SU-DHL-6 (cell line): ENCODE data around the gene PITPNC1.
"Not testable (repeated sequence)": the region's sequence is repeated elsewhere in the genome, so short reads cannot be mapped to it uniquely, and the experiment has no call there.

Experiments
- H2AFZ ChIP-seq: fragments of 200-600 bp; sonication (generic); 2 replicates; pipeline ENCODE4 v1.6.1; 2014; ENCODE audit warnings: low read depth, mild to moderate bottlenecking, moderate library complexity, mixed read lengths, antibody characterized with exemption, low read length; ENCODE audit not compliant: severe bottlenecking
- H3F3A ChIP-seq: fragments of 200-600 bp; shearing (Covaris generic); 2 replicates; pipeline ENCODE4 v1.6.0; 2016; ENCODE audit warnings: antibody characterized with exemption, mild to moderate bottlenecking; ENCODE audit not compliant: insufficient read depth
- H3K27ac ChIP-seq: fragments of 200-600 bp; sonication (generic); 2 replicates; pipeline ENCODE4 v1.5.1; 2016; ENCODE audit warnings: low read depth, mild to moderate bottlenecking, low read length, moderate library complexity, mixed read lengths
- H3K27me3 ChIP-seq: fragments of 200-600 bp; sonication (generic), shearing (Covaris generic); 2 replicates; pipeline ENCODE4 v1.6.0; 2014; ENCODE audit warnings: mild to moderate bottlenecking, low read length
- H3K36me3 ChIP-seq: fragments of 200-600 bp; sonication (generic); 2 replicates; pipeline ENCODE4 v1.6.1; 2014; ENCODE audit warnings: mild to moderate bottlenecking, low read length, mixed read lengths
- H3K4me2 ChIP-seq: fragments of 300-600, 200-600 bp; shearing (Covaris generic), sonication (generic); 2 replicates; pipeline ENCODE4 v1.6.0; 2014; ENCODE audit warnings: low read length, low read depth, mild to moderate bottlenecking; ENCODE audit not compliant: poor library complexity, severe bottlenecking
- H3K4me3 ChIP-seq: fragments of 200-600 bp; sonication (generic); 2 replicates; pipeline ENCODE4 v1.5.1; 2014; ENCODE audit warnings: antibody characterized with exemption, low read length, mild to moderate bottlenecking, mixed read lengths; ENCODE audit not compliant: insufficient read depth, poor library complexity, severe bottlenecking
- H3K79me2 ChIP-seq: fragments of 200-600 bp; sonication (generic); 2 replicates; pipeline ENCODE4 v1.6.1; 2014; ENCODE audit warnings: mild to moderate bottlenecking, low read length, moderate library complexity; ENCODE audit not compliant: insufficient read depth
- H3K9ac ChIP-seq: fragments of 200-600 bp; sonication (generic); 2 replicates; pipeline ENCODE4 v1.7.0; 2014; ENCODE audit warnings: mild to moderate bottlenecking, low read length
- H3K9me2 ChIP-seq: fragments of 200-600 bp; sonication (generic); replicated peaks from 2 replicates; pipeline ENCODE4 v1.6.1; 2014; ENCODE audit warnings: low read length; ENCODE audit not compliant: insufficient read depth
- H3K9me3 ChIP-seq: fragments of 200-600 bp; sonication (generic); 2 replicates; pipeline ENCODE4 v1.6.1; 2014; ENCODE audit warnings: low read length, mixed read lengths; ENCODE audit not compliant: insufficient read depth
- H4K20me1 ChIP-seq: fragments of 200-600 bp; sonication (generic); 2 replicates; pipeline ENCODE4 v1.6.1; 2014; ENCODE audit warnings: low read depth, mild to moderate bottlenecking, antibody characterized with exemption, low read length, moderate library complexity, mixed read lengths
- EZH2phosphoT487 ChIP-seq: fragments of 200-600 bp; sonication (generic), shearing (Covaris generic); conservative IDR thresholded peaks from 2 replicates; pipeline ENCODE4 v1.6.1; 2018; ENCODE audit warnings: mild to moderate bottlenecking, antibody characterized with exemption, low read length, moderate library complexity, mixed read lengths
- TF ChIP-seq, protein P1 (sequence below): fragments of 200-600 bp; sonication (generic); IDR thresholded peaks from one replicate; pipeline ENCODE4 v1.5.1; 2017; ENCODE audit warnings: antibody characterized with exemption, mild to moderate bottlenecking, low read length, moderate library complexity; ENCODE audit not compliant: insufficient read depth, poor library complexity, severe bottlenecking

Gene PITPNC1

DNA sequence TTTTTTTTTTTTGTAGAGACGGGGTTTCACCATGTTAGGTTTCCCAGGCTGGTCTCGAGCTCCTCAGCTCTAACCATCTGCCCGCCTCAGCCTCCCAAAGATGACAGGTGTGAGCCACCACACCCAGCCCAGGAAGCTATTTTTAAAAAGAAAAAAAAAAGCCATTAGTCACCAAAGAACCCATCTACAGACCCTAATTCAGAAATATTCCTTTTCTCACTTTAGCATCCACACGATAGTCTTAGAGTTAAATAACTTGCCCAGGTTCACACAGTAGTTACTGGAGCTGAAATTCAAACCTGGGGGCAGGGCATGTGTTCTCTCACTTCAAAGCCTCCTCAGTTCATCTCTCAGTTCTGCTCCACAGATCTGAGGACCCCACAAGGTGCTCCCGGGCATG, 270.4 kb downstream of the PITPNC1 start:
- no peak overlapping the region for H3K4me2 ChIP-seq
- TF ChIP-seq, protein P1, sequence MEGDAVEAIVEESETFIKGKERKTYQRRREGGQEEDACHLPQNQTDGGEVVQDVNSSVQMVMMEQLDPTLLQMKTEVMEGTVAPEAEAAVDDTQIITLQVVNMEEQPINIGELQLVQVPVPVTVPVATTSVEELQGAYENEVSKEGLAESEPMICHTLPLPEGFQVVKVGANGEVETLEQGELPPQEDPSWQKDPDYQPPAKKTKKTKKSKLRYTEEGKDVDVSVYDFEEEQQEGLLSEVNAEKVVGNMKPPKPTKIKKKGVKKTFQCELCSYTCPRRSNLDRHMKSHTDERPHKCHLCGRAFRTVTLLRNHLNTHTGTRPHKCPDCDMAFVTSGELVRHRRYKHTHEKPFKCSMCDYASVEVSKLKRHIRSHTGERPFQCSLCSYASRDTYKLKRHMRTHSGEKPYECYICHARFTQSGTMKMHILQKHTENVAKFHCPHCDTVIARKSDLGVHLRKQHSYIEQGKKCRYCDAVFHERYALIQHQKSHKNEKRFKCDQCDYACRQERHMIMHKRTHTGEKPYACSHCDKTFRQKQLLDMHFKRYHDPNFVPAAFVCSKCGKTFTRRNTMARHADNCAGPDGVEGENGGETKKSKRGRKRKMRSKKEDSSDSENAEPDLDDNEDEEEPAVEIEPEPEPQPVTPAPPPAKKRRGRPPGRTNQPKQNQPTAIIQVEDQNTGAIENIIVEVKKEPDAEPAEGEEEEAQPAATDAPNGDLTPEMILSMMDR: no peak
- TF ChIP-seq EZH2phosphoT487: no peak

GRCh38 chr17:67648032-67648905, 271.2 kb downstream of the PITPNC1 start:
- no peaks in the 10 kb centered on the region for H3K9me3 ChIP-seq
- H3F3A ChIP-seq: no peaks in the 10 kb centered on the region
- H2AFZ ChIP-seq: no peak overlapping the region
- no peak overlapping the region for H3K4me2 ChIP-seq
- H3K27ac ChIP-seq: no peak overlapping the region
- H3K9me2 ChIP-seq: no peaks in the 10 kb centered on the region
- H3K27me3 ChIP-seq: no peaks in the 10 kb centered on the region
- no peak overlapping the region for H3K4me3 ChIP-seq
- H3K9ac ChIP-seq: no peak overlapping the region
- TF ChIP-seq, protein P1: no peak
- TF ChIP-seq EZH2phosphoT487: no peak
- H3K36me3 ChIP-seq: no peaks in the 10 kb centered on the region
- no peaks in the 10 kb centered on the region for H3K79me2 ChIP-seq
- H4K20me1 ChIP-seq: no peaks in the 10 kb centered on the region

More for the DNA sequence above, 270.4 kb downstream of the PITPNC1 start:
- Histone ChIP-seq H3K9ac (no peak overlapping the region), H3K36me3 (no peaks in the 10 kb centered on the region), H3K9me2 (no peaks in the 10 kb centered on the region), H2AFZ (no peak overlapping the region), H4K20me1 (no peaks in the 10 kb centered on the region), H3K27me3 (no peaks in the 10 kb centered on the region), H3K4me3 (no peak overlapping the region), H3K79me2 (no peaks in the 10 kb centered on the region), H3F3A (no peaks in the 10 kb centered on the region), H3K9me3 (no peaks in the 10 kb centered on the region), H3K27ac (no peak overlapping the region)

DNA sequence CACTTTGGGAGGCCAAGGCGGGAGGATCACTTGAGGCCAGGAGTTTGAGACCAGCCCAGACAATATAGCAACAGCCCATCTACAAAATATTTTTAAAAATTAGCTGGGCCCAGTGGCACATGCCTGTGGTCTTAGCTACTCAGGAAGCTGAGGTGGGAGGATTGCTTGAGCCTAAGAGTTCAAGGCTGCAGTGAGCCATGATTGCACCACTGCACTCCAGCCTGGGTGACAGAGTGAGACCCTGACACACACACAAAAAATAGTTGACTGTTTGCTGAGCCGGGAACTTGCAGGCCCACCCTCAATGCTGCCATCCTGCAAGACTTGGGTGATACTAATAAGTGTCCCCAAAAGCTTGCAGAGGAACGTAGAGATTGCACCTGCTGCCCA, 271.8 kb downstream of the PITPNC1 start:
- not testable (repeated sequence) for H3K4me2 ChIP-seq, H4K20me1 ChIP-seq, H3K9me2 ChIP-seq, H3K4me3 ChIP-seq, H3K27me3 ChIP-seq, H3K36me3 ChIP-seq, H3K27ac ChIP-seq, H3K9ac ChIP-seq, H3K9me3 ChIP-seq, H3F3A ChIP-seq, H2AFZ ChIP-seq, H3K79me2 ChIP-seq

- Histone ChIP-seq H3K9ac (no peak overlapping the region), H3F3A (no peaks in the 10 kb centered on the region)
These were observed 272.8 kb downstream of the PITPNC1 start for GRCh38 chr17:67649891-67650290.

GRCh38 chr17:67651218-67651579, 274.1 kb downstream of the PITPNC1 start:
- not testable (repeated sequence) for H3K27ac ChIP-seq, H3K27me3 ChIP-seq, H3K36me3 ChIP-seq, H3F3A ChIP-seq, H4K20me1 ChIP-seq, H3K4me2 ChIP-seq, H2AFZ ChIP-seq, H3K79me2 ChIP-seq, H3K9me3 ChIP-seq, H3K9ac ChIP-seq, H3K9me2 ChIP-seq, H3K4me3 ChIP-seq

More at GRCh38 chr17:67649891-67650290, 272.8 kb downstream of the PITPNC1 start:
- no peak overlapping the region for H2AFZ ChIP-seq
- H3K4me2 ChIP-seq: no peak overlapping the region
- no peaks in the 10 kb centered on the region for H3K27me3 ChIP-seq
- H3K79me2 ChIP-seq: no peaks in the 10 kb centered on the region
- H3K9me3 ChIP-seq: no peaks in the 10 kb centered on the region
- no peaks in the 10 kb centered on the region for H3K9me2 ChIP-seq
- H4K20me1 ChIP-seq: no peaks in the 10 kb centered on the region
- TF ChIP-seq, protein P1: no peak
- no peak for TF ChIP-seq EZH2phosphoT487
- H3K36me3 ChIP-seq: no peaks in the 10 kb centered on the region
- H3K27ac ChIP-seq: no peak overlapping the region
- no peak overlapping the region for H3K4me3 ChIP-seq
